NT2/D1 (cell line): ENCODE measurements around the gene TMEM141.

Experiments used
- YY1 ChIP-seq: IDR thresholded peaks from 2 replicates; pipeline ENCODE4 v1.6.1; 2011; ENCODE audit not compliant: insufficient read length, insufficient read depth
- ZNF274 ChIP-seq: IDR thresholded peaks from 2 replicates; pipeline ENCODE4 v1.6.1; 2011; ENCODE audit warnings: mild to moderate bottlenecking, low read depth, low read length

GRCh38 chr9:136814725-136815421 is 23.7 kb downstream of the TMEM141 start:
- TF ChIP-seq YY1 (no peak), ZNF274 (no peak)
